OCI-LY7 (cell line): ENCODE data around the gene RPS15.

Experiments used
- CTCF ChIP-seq: fragments of 200-600 bp; sonication (generic); conservative IDR thresholded peaks from 2 replicates; pipeline ENCODE4 v1.5.1; 2014; ENCODE audit warnings: mild to moderate bottlenecking, antibody characterized with exemption, low read length, moderate library complexity, mixed read lengths
- EZH2phosphoT487 ChIP-seq: fragments of 200-600 bp; sonication (generic); IDR thresholded peaks from 2 replicates; pipeline ENCODE4 v1.6.1; 2018; ENCODE audit warnings: low read depth, borderline replicate concordance, mild to moderate bottlenecking, mixed run types, antibody characterized with exemption, low read length, moderate library complexity, mixed read lengths

- TF ChIP-seq CTCF = no peak
- no peak for TF ChIP-seq EZH2phosphoT487
Measured at GRCh38 chr19:1487576-1488281, 49.5 kb downstream of the RPS15 start.
